Measurements from ENCODE around the gene IRX4.

Gene IRX4

DNA sequence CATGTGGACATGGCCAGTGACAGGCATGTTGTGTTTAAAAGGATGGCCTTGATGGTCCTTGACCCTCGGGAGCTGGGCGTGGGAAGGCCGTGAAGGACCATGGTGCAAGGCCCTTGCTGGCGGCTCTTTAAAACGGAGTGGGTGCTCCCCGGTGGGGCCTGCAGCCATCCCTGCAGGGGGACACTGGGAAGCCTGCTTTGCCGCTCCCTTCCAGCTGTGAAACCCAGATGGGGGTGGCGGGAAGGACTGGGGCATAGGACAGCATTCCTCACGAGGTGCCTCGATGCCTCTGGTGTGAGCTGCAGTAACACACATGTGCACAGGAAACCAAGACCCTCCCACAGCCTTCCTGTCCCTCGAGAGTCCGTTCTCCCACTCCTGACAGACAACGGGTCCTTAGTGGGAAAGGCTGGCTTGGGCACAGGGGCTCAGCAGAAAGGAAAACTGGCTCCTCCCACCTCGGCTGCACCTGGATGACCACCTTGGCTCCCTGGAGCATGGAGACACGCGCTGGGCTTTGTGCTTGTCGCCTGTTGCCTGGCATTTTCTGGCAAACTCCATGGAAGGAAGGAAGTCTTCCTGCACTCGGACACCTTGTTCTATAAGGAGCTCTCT lies 30.3 kb upstream of the IRX4 start:
- DNase-seq = no peak

DNA sequence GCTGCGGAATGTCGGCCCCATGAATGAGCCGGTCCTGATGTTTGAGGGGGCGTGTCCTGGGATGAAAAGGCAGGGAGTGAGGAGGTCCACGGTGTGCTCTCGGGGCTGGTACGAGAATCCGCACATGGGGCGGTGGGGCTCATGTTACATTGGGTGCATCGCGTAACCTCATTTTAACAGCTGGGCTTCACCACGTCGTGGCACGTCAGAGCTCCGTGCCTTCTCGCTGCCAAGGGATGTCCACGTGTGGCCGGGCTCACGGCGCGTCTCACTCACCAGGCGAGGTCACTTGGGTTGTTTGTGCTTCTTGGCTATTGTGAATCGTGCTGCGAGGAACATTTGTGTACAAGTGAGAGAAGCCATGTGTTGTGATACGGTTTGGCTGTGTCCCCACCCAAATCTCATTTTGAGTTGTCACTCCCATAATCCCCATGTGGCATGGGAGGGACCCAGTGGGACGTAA lies 29.1 kb upstream of the IRX4 start:
- DNase-seq = no peak

DNA sequence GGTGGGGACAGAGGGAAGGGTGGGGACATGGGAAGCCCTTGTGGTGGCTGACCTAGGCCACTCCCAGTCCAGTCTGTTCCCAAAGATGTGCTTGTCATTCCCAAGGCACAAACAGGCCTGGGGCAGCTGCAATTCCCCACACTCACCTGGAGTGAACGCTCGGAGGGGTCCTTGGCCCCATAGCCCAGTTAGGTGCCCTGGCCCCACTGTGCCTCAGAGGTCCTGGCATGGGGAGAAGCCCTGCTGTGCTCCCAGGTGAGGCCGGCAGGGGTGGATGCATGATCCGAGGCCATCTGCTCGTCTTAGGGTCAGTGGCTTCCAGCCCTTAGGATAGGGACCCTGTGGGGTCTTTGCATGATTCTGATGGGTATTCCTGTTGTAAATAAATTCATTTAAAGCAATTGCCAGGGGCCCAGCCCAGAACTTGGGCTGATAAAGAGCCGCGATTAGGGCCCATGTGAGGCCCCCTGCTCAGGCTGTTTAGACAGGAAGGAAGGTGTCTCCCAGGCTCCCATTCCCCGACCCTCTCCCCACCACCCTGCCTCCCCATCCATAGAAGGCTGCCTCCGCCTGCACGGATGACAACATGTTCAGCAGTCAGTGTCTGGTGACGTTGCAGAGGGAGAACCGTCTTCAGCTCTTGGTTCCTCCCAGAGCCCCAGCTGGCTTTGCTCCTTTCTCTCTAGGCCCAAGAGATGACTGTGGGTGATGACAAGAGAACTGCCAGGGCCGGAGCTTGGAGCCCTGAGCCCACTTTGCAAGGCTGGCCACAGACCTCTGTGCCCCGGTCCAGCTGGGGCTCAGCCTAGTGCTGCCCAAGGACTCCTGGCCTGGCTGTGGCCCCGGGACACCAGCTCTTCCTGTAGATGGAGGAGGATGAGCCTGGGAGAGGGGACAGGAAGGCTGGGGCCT lies 28.4 kb upstream of the IRX4 start:
- DNase-seq = no peak

DNA sequence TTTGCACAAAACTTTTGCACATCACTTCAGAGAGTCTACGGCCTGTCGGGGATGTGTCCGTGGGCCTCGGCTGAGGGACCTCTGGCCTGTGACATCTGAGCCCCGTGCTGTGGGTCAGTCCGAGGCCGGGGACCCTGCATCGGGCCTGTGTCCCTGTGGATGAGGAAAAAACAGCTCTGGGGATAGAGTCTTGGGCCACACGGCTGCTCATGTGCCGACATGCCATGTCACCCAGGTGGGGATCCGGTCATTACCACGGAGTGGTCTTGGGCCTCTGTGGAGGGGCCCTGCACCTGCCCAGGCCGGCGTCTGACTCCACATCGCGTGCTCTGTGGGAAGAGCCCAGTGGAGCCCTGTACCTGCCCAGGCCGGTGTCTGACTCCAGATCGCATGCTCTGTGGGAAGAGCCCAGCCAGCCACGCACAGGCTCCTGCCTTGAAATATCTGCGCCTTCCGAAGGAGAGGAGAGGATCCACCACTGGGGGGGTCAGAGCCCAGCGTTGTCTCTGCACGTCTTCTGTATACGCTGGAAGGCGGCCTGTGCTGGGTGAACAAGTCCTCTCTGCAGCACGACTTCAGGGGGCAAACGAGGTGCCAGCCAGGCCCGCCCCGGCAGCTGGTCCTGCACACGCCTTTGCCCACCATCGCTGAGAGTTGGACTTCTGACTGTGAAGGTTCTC lies 27.5 kb upstream of the IRX4 start:
- DNase-seq = no peak

DNA sequence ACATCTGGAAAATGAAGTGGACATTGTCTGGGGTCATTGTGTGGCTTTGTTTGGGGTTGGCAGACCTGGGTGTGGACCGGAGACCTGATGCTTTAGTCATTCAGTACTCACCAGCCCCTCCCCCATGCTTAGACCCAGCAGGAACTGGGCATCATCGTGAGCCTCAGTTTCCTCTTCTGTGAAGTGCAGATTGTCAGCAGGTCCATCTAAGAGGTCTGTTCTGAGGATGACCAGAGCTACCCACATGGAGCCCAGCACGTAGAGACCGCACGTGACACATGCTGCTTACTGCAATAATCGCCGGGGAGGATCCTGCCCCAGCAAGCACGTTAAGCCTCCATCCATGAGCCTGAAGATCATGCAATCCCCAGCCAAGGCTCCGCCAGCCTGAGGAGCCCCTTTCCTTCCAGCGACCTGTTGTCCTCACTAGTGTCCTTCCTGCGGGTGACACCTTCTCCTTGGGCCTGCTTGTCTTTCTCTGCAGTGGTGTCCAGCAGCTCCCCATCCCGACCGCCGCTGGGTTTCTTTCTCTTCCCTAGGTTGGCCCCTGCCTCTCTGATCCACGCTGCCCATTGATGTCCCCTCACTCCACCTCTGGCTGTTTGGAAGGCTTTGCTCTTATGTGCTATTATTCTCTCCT lies 26.7 kb upstream of the IRX4 start:
- no peak for DNase-seq

DNA sequence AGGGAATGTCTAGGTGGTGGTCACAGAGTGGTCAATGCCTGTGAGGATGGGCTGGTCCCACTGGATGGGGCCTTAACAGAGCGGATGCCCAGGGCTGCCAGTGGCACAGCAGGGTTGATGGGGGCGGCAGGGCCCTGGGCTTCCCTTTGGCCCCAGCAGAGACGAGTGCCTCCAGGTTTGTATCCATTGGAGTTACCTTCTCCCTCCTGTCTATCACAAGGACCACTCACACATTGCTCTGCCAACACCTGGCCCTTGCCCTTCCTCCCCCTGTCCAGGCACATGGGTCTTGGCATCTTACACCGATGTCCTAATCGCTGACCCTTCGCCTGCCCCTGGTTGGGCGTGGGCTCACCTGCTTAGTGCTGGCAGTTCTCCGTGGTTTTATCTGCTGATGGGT lies 26.2 kb upstream of the IRX4 start:
- no peak for DNase-seq

DNA sequence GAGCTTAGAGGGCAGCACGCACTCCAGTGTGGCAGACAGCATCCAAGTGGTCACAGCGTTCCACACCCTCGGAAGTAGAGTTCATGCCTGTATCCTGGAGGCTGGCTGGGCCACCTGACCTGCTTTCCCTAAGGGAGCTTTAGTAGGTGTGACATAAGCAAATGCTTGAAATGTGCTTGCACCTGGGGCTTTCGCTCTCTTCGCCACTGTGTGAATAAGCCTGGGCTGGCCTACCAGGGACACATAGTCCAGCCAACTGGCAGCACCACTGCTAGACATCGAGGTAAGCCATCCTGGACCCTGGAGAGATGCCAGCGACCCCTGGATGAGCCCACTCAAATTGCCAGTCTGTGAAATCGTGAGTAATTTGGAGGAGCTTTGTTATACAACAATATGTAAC lies 24.9 kb upstream of the IRX4 start:
- no peak for DNase-seq

DNA sequence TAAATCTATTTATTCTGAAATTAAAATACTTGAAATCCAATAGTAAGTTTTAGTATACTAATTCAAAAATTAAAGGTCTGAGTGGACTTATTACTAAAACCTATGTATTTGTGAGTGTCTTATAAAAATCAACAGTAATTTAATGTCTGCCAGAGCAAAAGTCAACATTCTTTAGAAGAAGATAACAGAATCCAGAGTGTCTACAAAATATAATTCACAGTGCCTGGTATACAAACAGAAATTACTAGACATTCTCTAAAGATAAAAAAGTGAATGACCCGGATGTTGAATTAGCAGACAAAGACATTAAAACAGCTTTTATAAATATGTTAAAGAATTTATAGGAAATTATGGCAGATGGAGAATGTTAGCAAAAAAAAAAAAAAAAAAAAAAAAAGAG lies 22.4 kb upstream of the IRX4 start:
- DNase-seq = no peak

DNA sequence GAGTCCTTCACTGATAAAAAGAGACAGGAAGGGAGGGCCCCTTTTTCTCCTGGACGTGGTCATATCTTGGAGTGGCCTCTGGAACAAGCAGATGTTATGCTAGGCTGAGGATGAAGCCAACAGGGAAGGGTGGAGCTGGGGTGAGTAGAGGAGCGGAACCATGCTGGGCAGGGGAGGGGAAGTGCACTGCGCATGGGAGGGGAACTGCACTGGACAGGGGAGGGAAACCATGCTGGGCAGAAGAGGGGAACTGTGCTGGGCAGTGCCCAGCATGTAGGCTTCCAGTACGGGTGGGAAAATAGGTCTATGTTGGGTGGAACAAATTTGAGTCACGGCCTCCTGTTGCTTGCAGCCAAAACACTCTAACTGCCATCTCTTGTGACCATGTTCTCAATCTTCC lies 19.3 kb upstream of the IRX4 start:
- no peak for DNase-seq

DNA sequence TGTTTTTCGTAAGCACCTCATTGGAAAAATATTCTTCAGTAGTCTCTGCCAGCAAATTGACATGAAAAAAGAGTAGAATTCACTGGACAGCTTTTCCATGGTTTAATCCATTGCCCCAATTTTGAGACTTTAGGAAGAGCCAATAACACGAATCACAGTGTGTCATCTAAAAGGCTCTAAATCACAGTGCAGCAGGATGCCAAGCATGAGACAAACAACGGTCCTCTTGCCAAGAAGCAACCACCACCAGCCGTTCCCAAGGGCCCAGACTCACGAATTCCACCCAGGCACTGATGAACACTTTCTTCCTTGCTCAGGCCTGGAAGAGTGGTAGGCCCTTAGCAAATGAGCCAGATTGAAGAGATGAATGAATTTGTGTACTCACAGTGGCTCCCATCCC lies 18.3 kb upstream of the IRX4 start:
- DNase-seq = no peak

DNA sequence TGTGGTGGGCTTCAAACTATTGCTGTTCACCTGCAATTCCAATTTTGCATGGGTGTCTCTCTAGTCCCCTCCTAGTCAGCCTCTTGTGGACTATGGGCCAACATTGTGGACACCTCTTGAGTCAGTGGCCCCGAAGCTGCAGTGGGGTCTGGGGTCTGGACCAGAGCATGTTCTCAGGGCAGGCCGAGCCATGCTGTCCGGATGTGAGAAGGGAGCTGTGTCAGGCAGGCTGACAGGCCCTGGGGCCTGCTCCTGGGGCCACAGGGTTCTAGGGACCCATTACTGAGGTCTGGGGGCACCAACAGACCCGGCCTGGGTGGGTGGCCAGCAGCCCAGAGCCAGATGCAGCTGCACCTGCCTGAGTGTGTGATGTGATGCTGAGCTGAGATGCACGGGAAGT lies 16.5 kb upstream of the IRX4 start:
- no peak for DNase-seq

DNA sequence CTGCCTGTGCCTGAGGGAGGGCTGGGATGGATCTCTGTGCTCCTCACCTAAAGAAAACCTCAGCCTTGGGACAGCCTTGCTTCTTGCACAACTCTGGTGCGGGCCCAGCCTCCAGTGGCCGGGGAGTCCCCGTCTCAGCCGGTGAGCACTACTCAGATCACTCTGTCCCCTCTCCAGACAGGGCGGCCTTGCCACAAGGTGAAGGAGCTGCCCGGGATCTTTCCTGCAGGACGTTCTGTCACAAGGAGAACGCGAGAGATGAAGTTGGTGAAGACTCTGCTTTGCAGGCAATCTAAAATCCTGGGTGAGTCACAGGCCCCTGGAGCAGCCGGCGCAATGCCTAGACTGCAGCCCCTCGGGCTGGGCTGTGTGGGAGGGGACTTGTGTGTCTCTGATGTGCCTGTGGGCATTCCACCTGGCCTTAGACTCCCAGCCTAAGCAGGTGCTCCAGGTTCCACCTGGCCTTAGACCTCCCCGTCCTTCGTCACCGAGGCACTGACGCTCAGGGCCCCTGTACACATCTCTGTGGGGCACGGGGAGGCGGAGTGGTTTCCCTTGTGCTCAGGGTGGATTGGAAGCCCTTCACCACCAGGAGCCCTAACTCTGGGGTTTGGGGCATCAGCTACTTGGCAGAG lies 15.2 kb upstream of the IRX4 start:
- DNase-seq = no peak

DNA sequence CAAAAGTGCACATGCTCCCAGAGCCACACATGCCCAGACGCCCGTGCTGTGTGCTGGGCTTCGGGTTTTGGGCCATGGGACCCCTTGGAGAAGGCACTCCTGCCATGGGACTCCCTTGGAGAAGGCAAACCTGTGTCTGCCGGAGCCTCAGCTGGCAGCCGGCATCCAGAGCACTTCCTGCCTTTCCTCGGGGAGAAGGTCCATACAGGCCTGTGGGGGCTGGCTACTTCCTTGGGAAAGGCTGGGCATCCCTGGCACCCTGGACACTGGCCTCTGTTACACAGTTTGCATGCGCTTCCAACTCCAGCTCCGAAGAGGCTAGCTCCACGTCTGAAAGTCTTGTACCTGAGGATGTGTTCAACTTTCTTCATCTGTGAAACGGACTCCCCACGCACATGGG lies 14.7 kb upstream of the IRX4 start:
- DNase-seq = no peak

DNA sequence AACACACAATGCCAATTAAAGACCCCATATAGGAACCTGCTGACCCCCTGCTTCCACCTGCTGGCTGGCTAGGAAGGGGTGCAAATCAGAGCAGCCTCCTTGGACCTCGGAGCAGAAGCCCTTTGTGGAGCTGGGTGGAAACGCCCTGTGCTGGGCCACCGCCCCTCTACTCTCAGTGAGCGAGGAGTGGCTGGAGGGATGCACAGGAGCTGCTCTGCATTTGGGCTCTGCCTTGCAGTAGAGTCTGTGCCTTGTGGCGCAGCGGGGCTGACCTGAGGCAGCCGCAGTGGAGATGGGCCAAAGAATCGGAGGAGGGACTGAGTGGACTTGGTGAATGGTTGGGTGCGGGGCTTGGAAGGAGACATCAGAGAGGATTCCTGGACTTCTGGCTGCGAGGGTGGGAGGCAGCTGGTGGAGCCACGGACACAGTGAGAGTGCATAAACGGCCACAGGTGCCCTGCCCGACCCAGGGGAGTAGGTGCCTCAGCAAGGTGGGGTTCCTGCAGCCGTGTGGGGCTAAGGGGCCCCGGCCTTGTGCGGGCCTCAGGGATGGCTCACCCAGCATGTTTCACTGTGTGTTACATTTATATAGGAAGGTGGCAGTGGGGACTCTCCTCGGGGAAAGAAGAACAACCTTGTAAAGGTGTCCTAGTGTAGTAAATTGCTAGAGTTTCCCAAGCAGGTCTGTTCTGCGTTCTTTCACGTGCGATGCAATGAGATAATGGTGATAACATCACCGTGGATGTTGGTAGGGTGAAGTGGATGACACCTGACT lies 14.1 kb upstream of the IRX4 start:
- DNase-seq = no peak

DNA sequence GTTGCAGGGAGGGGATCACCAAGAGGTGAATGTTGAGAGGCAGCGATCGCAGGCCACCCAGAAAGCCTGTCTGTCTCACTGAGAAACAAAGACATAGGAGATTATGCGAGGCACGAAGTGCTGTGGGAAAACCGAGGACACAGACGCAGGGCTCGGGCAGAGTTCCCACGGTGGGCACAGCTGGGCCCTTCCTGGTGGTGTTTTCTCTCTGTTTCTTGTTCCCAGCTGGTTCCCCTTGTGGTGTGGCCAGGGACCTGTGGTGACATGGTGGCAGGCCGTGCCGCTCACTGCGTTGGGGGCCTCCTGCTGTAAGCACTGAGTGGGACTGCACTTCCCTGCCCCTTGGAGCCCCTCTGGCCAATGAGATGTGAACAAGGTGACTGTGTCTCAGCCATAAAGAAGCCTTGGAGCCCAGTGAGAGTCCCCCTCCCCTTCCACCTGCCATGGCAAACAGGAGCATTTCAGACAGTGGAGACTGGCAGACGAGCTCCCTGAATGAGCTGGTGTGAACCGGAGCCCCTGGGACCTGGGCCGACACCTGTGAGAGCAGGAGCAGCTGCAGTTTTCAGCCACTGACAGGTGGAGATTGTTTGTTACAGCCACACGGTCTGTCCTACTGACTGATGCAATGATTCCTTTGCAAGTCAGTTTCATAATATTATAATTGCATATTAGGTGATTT lies 13.2 kb upstream of the IRX4 start:
- no peak for DNase-seq

DNA sequence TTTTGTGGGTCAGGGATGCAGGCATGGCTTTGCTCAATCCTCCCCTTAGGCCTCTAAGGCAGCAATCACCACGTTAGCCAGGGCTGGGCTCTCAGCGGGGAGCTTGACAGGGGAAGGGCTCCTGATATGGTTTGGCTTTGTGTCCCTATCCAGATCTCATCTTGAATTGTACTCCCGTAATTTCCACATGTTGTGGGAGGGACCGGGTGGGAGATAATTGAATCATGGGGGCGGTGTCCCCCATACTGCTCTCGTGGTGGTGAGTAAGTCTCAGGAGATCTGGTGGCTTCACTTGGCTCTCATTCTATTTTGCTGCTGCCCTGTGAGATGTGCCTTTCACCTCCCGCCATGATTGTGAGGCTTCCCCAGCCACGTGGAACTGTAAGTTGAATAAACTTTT lies 11.5 kb upstream of the IRX4 start:
- no peak for DNase-seq

DNA sequence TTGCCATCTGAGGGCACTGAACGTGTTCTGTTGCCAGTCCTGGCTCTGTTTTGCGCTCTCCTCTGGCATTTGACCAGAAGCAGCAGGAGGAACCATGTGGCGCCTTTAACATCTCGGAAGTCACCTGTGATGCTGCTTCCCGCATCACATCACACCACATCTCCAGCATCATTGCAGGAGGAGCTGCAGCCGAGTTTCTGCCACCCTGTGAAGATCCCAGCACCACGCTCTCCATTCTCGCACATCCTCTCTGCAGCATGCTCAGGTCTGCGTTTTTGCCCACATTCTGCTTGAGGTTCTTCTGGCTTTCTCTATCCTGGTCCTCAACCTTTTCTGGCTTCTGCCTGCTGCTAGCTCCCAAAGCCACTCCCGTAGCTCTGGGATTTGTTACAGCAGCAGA lies 11.0 kb upstream of the IRX4 start:
- DNase-seq = no peak

DNA sequence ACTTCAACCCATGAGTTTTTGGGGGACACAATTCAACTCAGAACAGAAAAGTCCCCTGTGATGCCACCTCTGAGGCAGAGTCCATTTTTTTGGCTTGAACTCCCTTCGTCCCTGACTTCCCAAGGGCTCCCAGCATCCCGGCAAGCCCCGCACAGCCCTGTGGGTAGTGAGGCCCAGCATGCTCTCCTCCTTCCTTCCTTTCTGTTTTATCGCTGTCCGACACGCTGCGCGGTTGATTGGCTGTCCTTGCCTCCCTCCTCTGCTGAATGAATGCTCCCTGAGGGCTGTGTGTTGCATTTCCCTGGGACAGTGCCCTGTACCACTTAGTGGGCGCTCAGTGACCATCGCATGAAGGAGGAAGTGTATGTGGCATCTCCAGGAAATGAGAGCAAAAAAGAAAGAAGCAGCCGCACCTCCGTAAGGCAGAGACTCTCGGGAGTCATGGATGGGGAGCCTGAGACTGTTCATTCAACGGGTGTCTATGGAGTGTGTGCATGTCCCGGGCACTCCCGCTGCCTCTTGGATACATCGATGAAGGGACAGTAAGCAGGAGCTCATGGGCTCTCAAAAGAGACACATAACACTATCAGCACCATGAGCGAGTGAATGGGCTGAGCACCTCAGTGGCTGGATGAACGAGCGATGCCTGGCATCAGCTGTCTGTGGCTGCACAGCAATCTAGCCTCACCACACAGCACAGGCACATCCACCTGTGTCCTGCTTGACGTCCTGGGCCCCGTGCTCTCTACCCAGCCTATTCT lies 10.1 kb upstream of the IRX4 start:
- no peak for DNase-seq

DNA sequence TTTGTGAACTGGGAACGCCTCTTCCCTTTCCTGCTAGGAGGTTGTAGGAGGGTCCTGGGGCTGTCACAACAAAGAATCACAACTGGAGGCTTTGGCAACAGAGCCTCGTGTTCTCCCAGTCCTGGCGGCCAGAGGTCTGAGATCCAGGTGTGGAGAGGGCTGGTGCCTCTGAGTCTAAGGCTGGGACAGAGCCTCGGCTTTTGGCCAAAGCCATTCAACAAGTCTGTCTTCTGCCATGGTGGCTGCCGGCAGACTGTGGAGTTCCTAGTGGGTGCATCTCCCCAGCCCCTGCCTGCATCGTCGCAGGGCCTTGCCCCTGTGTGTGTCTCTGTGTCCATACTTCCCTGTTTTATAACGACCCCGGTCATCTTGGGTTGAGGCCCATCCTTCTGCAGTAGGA lies 9.5 kb upstream of the IRX4 start:
- DNase-seq = no peak

DNA sequence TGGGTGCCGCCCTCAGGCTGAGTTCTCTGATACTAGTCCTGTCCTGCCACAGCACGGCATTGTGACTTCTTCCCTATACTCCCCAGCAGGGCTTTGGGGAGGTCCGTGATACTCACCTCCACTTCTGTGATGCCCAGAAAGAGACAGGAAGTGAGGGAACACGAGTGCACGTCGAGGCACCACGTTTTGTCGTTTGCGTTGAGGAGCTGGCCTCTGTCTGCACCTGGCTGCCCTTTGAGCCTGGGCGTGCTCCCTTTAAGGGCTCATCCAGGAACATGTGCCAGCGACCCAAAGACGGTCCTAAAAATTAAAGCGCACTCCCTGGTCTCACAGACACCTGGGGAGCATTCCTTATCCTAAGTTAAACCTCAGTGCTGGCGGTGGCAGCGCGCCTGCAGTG lies 8.7 kb upstream of the IRX4 start:
- DNase-seq = no peak

DNA sequence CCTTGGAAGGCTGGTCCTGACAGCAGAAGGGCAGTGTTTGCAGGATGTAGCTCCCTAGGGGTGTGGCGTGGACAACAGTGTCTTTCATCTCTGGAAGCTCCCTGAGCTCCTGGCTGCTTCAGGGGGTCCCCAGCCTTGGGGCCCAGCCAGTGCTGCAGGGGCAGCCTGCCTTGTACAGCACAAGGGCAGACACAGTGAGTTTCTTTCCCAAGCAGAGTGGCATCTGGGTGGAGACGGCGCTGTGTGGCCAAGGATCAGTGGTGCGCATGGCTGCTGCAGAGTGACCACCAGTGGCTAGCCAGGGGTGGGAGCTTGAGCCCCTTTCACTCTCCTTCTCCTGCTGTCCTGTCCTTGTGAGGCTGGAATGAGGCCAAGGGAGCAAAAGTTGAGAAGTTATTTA lies 7.6 kb upstream of the IRX4 start:
- no peak for DNase-seq
